ENCODE measurements around the gene SNAPIN. TPM values are rescaled to one million over a fixed set of nuclear protein-coding genes. Genes with fewer than 3 reads are reported as not detected.
A peak's percentile ranks its signal among the peaks of the same experiment; 100 is the strongest.
"Not testable (repeated sequence)": the region's sequence is repeated elsewhere in the genome, so short reads cannot be mapped to it uniquely, and the experiment has no call there.

Gene SNAPIN
- total and polyA plus RNA-seq, 2 experiments from 2014 or later, result 56.1 to 113 TPM

DNA sequence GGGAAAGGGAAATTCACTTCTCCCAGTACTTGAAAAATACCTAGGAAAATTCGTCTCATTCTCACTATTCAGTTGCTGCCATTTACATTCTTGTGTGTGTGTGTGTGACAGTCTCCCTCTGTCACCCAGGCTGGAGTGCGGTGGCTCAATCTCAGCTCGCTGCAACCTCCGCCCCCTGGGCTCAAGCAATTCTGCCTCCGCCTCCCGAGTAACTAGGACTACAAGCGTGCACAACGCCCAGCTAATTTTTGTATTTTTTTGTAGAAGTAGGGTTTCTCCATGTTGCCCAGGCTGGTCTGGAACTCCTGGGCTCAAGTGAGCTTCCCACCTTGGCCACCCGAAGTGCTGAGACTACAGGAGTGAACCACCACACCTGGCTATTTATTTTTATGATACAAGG is 1.2 kb downstream of the SNAPIN start:
- no peak for DNase-seq (ENCODE audit: low read depth in 1 of 2, low spot score in 1 of 2)
- Histone ChIP-seq H3K27ac (no peak overlapping the region), H3K27me3 (no peaks in the 10 kb centered on the region), H3K36me3 (peaks cover 39% of the 10 kb centered on the region), H3K9me3 (ENCODE audit: low read depth) (no peaks in the 10 kb centered on the region), H3K4me3 (peak overlapping the region; percentile 79), H3K4me1 (ENCODE audit: low read depth) (no peaks in the 10 kb centered on the region)
- TF ChIP-seq, protein P1, sequence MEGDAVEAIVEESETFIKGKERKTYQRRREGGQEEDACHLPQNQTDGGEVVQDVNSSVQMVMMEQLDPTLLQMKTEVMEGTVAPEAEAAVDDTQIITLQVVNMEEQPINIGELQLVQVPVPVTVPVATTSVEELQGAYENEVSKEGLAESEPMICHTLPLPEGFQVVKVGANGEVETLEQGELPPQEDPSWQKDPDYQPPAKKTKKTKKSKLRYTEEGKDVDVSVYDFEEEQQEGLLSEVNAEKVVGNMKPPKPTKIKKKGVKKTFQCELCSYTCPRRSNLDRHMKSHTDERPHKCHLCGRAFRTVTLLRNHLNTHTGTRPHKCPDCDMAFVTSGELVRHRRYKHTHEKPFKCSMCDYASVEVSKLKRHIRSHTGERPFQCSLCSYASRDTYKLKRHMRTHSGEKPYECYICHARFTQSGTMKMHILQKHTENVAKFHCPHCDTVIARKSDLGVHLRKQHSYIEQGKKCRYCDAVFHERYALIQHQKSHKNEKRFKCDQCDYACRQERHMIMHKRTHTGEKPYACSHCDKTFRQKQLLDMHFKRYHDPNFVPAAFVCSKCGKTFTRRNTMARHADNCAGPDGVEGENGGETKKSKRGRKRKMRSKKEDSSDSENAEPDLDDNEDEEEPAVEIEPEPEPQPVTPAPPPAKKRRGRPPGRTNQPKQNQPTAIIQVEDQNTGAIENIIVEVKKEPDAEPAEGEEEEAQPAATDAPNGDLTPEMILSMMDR (IDR thresholded peaks at IDR 0.05; ENCODE audit: low read depth, low read length), result no peak

- Histone ChIP-seq H3K9me3 (ENCODE audit: low read depth) (no peaks in the 10 kb centered on the region), H3K27ac (no peak overlapping the region), H3K4me1 (ENCODE audit: low read depth) (no peaks in the 10 kb centered on the region), H3K27me3 (no peaks in the 10 kb centered on the region), H3K4me3 (no peak overlapping the region), H3K36me3 (peaks cover 55% of the 10 kb centered on the region)
- DNase-seq (ENCODE audit: low read depth in 1 of 2, low spot score in 1 of 2), result no peak
- TF ChIP-seq, protein P1 (IDR thresholded peaks at IDR 0.05; ENCODE audit: low read depth, low read length), result no peak
Observed at GRCh38 chr1:153661111-153661708, 2.7 kb downstream of the SNAPIN start.

DNA sequence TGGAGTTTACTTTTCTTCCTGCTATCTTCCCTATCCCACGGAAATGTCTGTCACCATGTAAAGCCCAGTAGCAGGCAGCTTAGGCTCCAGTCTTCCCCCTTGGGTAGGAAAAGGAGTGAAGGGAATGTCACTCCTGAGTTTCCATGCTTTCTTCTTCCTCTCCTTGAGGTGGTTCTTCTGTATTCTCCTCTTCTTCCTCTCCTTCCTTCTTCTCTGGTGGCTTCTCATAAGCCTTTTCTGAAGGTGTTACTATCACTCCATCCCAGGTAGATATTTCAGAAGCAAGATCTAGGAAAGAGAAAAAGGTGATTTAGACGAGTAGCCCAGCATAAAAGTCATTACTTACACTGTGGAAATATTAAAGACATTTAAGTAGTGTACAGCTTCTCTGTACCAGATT is 3.8 kb downstream of the SNAPIN start:
- peaks cover 66% of the 10 kb centered on the region for H3K36me3 ChIP-seq
- H3K9me3 ChIP-seq (ENCODE audit: low read depth), result no peaks in the 10 kb centered on the region
- no peak overlapping the region for H3K4me3 ChIP-seq
- no peak overlapping the region for H3K27ac ChIP-seq
- no peak for DNase-seq (ENCODE audit: low read depth in 1 of 2, low spot score in 1 of 2)
- TF ChIP-seq, protein P1 (IDR thresholded peaks at IDR 0.05; ENCODE audit: low read depth, low read length), result no peak
- H3K4me1 ChIP-seq (ENCODE audit: low read depth), result no peaks in the 10 kb centered on the region
- H3K27me3 ChIP-seq, result no peaks in the 10 kb centered on the region

DNA sequence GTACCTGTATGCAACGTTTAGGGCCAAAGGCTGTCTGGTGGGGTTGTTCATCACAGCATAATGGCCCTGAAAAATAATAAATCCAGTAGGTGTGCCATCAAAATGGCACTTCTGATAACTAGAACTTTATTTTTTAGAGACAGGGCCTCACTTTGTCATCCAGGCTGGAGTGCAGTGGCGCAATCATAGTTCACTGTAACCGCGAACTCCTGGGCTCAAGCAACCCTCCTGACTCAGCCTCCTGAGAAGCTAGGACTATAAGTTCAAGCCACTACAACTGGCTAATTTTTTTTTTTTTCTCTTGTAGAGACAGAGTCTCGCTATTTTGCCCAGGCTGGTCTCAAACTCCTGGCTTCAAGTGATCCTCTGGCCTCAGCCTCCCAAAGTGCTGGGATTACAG is 4.7 kb downstream of the SNAPIN start:
- no peak overlapping the region for H3K4me3 ChIP-seq
- H3K27me3 ChIP-seq, result no peaks in the 10 kb centered on the region
- H3K27ac ChIP-seq, result no peak overlapping the region
- peak in 1 of 2 donors; percentile 63 for DNase-seq (ENCODE audit: low read depth in 1 of 2, low spot score in 1 of 2)
- H3K36me3 ChIP-seq, result peaks cover 75% of the 10 kb centered on the region
- H3K4me1 ChIP-seq (ENCODE audit: low read depth), result no peaks in the 10 kb centered on the region
- TF ChIP-seq, protein P1 (IDR thresholded peaks at IDR 0.05; ENCODE audit: low read depth, low read length), result no peak
- H3K9me3 ChIP-seq (ENCODE audit: low read depth), result no peaks in the 10 kb centered on the region

DNA sequence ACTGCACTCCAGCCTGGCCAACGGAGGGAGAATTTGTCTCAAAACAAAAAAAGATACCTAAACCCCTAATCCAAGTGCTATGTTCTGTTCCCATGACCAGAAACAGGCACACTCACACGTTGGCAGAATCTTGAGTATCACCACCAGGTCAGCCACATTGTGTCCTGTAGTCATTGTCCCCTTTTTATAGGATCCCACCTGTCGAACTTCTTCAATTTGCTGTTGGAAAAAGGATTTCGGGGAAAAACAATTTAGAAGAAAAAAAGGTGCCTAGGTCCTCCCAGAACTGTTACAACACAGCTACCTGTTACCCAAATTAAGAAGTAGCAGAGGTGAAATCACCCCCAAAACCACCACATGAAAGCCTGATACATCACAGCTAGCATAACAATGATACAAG is 8.9 kb downstream of the SNAPIN start:
- no peak overlapping the region for H3K4me3 ChIP-seq
- H3K27me3 ChIP-seq, result no peaks in the 10 kb centered on the region
- no peaks in the 10 kb centered on the region for H3K9me3 ChIP-seq (ENCODE audit: low read depth)
- no peak for DNase-seq (ENCODE audit: low read depth in 1 of 2, low spot score in 1 of 2)
- H3K4me1 ChIP-seq (ENCODE audit: low read depth), result peaks cover 5% of the 10 kb centered on the region
- H3K36me3 ChIP-seq, result peaks cover 69% of the 10 kb centered on the region
- TF ChIP-seq, protein P1 (IDR thresholded peaks at IDR 0.05; ENCODE audit: low read depth, low read length), result no peak
- no peak overlapping the region for H3K27ac ChIP-seq

DNA sequence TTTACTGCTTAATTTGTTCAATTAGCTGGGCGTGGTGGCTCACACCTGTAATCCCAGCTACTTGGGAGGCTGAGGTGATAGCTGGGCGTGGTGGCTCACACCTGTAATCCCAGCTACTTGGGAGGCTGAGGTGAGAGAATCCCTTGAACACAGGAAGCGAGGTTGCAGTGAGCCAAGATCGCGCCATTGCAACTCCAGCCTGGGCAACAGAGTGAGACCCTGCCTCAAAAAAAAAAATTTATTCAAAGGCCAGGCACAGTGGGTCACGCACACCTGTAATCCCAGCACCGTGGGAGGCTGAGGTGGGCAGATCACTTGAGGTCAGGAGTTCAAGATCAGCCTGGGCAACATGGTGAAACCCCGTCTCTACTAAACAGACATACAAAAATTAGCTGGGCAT is 10.2 kb downstream of the SNAPIN start:
- H3K9me3 ChIP-seq (ENCODE audit: low read depth); H3K4me3 ChIP-seq; H3K27ac ChIP-seq; H3K4me1 ChIP-seq (ENCODE audit: low read depth); DNase-seq (ENCODE audit: low read depth in 1 of 2, low spot score in 1 of 2); H3K27me3 ChIP-seq: not testable (repeated sequence)
- H3K36me3 ChIP-seq, result peaks cover 56% of the 10 kb centered on the region

Measured in cardiac muscle cell (in vitro differentiated cells and primary cell).